Type B pancreatic cell (in vitro differentiated cells): ENCODE measurements around the gene B4GALT2. TPM values are rescaled to one million over a fixed set of nuclear protein-coding genes. Genes with fewer than 3 reads are reported as not detected.

Source experiments
- DNase-seq: peaks from one replicate; pipeline ENCODE4 v3.0.0; 2021; ENCODE audit warnings: mixed read lengths; ENCODE audit not compliant: unreplicated experiment; ENCODE audit errors: extremely low spot score
- H3K27ac Mint-ChIP-seq: 2 replicates; pipeline ENCODE4 v1.8.0; 2021; ENCODE audit warnings: mild to moderate bottlenecking, mixed read lengths
- H3K27me3 Mint-ChIP-seq: 2 replicates; pipeline ENCODE4 v1.8.0; 2021; ENCODE audit warnings: mixed read lengths
- H3K36me3 Mint-ChIP-seq: 2 replicates; pipeline ENCODE4 v1.8.0; 2021; ENCODE audit warnings: mixed read lengths
- H3K4me1 Mint-ChIP-seq: one replicate; pipeline ENCODE4 v1.8.0; 2021; ENCODE audit warnings: mixed read lengths; ENCODE audit not compliant: unreplicated experiment
- H3K4me3 Mint-ChIP-seq: 2 replicates; pipeline ENCODE4 v1.8.0; 2021; ENCODE audit warnings: mild to moderate bottlenecking, mixed read lengths
- H3K9me3 Mint-ChIP-seq: 2 replicates; pipeline ENCODE4 v1.8.0; 2021; ENCODE audit warnings: mixed read lengths
- CTCF ChIP-seq: fragments of 200-600 bp; sonication (generic); conservative IDR thresholded peaks from 2 replicates; pipeline ENCODE4 v1.5.0; 2021; ENCODE audit warnings: antibody characterized with exemption, mild to moderate bottlenecking
- total RNA-seq: library from RNA; stranded (reverse); gene quantifications from 2 replicates; pipeline ENCODE4 v1.2.1, GENCODE V29; 2021; ENCODE audit warnings: low replicate concordance

B4GALT2 gene
- total RNA-seq, 1 donor from 2014 or later: 54.8 TPM

DNA sequence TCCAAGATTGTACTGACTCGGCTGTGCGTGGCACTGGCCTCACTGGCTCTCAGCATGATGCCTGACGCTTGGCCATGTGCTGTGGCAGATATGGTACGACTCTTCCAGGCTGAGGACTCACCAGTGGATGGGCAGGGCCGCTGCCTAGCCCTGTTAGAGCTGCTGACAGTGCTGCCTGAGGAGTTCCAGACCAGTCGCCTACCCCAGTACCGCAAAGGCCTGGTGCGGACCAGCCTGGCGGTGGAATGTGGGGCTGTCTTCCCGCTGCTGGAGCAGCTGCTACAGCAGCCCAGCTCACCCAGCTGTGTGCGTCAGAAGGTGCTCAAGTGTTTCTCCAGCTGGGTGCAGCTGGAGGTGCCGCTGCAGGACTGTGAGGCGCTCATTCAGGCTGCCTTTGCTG lies 29.3 kb upstream of the B4GALT2 start:
- Mint-ChIP-seq H3K36me3 (peaks cover 6% of the 10 kb centered on the region), H3K9me3 (no peaks in the 10 kb centered on the region), H3K4me1 (peaks cover 43% of the 10 kb centered on the region), H3K27ac (no peak overlapping the region), H3K27me3 (no peaks in the 10 kb centered on the region), H3K4me3 (no peak overlapping the region)
- no peak for DNase-seq
- no peak for TF ChIP-seq CTCF

DNA sequence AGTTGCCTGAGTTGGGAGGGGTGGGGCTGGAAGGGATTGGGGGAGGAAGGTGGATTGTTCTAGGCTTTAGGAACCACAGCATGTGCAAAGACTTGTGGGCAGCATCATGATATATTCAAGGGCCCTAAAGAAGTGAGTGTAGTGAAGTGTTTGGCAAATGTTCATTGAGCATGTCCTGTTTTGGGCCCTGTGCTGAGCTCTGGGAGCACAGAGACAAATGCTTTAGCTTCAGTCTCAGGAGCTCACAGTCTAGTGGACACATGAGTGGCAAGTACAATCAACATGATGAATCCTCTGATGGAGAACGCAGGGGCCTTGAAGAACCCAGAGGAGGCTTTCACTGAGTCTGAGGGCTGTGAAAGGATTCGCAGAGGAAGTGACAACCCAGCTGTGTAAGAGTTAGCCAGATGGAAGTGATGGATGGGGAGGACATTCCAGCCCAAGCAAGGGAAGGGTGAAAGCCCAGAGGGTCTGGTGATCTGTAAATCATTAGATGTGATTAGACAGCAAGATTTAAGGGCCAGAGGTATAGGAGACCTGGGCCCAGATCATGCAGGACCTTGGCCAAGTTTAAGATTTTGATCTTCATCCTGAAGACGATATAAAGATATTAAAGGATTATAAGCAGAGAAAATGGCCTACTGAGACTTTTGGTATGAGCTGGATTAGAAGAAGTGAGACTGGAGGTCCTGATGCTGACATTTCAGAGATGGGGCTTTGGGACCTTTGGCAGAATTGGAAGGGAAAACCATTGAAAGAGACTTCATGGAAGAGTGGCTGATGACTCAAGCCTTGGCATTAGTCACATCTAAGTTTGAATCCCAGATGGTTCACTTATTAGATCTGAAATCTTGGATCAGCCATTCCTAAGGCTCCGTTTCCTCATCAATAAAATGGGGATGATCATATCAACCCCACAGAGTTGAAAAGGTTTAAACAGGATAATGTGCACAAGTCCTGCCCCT lies 27.7 kb upstream of the B4GALT2 start:
- Mint-ChIP-seq H3K9me3 (no peaks in the 10 kb centered on the region), H3K27me3 (no peaks in the 10 kb centered on the region), H3K4me1 (peaks cover 31% of the 10 kb centered on the region), H3K27ac (peak overlapping the region; percentile 24), H3K4me3 (no peak overlapping the region), H3K36me3 (peaks cover 6% of the 10 kb centered on the region)
- no peak for DNase-seq
- no peak for TF ChIP-seq CTCF

DNA sequence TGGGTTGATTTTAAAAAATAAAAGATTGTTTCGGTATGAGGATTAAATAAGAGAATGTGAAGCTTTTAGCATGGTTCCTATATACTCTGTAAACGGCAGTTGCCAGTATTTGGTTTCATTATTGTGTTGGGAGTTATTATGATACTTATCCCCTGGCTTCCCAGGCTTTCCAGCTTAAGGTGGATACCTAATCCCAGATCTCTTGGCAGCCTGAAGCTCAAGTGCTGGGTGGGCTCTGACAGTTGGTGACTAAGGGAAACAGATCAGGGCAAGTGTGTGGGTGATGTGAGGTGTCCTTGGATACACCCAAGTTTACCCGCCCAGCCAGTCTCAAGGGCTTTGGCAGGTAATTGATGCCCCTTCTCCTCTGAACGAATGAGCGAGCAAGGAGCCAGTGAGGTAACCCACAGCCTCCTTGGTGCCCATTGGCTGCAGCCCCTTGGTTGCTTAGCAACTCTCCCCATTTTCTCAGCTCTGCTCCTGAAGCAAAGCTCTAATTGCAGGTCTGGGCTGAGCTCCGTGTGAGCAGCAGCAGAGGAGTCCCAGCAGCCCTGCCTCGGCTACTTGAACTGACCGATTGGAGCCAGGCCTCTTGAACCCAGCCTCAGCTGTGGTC lies 26.2 kb upstream of the B4GALT2 start:
- peaks cover 28% of the 10 kb centered on the region for H3K4me1 Mint-ChIP-seq
- peaks cover 6% of the 10 kb centered on the region for H3K36me3 Mint-ChIP-seq
- H3K27me3 Mint-ChIP-seq: no peaks in the 10 kb centered on the region
- no peak for TF ChIP-seq CTCF
- H3K27ac Mint-ChIP-seq: peak overlapping the region; percentile 80
- peak overlapping the region; percentile 41 for H3K4me3 Mint-ChIP-seq
- DNase-seq: no peak
- H3K9me3 Mint-ChIP-seq: no peaks in the 10 kb centered on the region

- peaks cover 6% of the 10 kb centered on the region for H3K36me3 Mint-ChIP-seq
- H3K4me1 Mint-ChIP-seq: peaks cover 23% of the 10 kb centered on the region
- no peaks in the 10 kb centered on the region for H3K9me3 Mint-ChIP-seq
- no peaks in the 10 kb centered on the region for H3K27me3 Mint-ChIP-seq
- no peak for TF ChIP-seq CTCF
- peak overlapping the region; percentile 80 for H3K27ac Mint-ChIP-seq
- no peak for DNase-seq
- peak overlapping the region; percentile 41 for H3K4me3 Mint-ChIP-seq
Observed at GRCh38 chr1:43953361-43953760, 25.6 kb upstream of the B4GALT2 start.

DNA sequence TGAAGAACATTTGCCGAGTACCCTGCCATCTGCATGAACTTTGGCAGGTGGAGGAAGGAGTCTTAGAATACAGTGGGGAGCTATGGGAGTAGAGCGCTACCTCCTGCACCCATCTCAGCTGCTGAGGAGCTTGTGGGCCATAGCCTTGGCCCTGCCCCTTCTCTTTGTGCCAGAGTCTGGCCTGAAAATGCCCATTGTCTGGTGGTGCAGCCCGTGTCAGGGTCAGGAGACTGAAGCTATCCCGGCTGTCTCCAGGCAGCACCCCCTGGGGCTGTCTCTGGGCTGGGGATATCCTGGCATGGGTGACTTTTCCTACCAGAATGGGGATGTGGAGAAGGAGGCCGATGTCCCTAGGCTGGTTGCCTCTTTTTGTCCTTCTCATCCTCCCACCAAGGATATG lies 25.0 kb upstream of the B4GALT2 start:
- no peak for TF ChIP-seq CTCF

More for the DNA sequence above, 25.0 kb upstream of the B4GALT2 start:
- H3K36me3 Mint-ChIP-seq: peaks cover 9% of the 10 kb centered on the region
- no peak overlapping the region for H3K4me3 Mint-ChIP-seq
- H3K4me1 Mint-ChIP-seq: peaks cover 16% of the 10 kb centered on the region
- no peaks in the 10 kb centered on the region for H3K27me3 Mint-ChIP-seq
- H3K9me3 Mint-ChIP-seq: no peaks in the 10 kb centered on the region
- DNase-seq: no peak
- no peak overlapping the region for H3K27ac Mint-ChIP-seq
